Panc1 (cell line): ENCODE measurements around the gene BMP2K.

Experiments used
- POLR2AphosphoS5 ChIP-seq: IDR thresholded peaks from 2 replicates; pipeline ENCODE4 v1.6.1; 2012; ENCODE audit warnings: mild to moderate bottlenecking, low read depth, low read length, moderate library complexity
- REST ChIP-seq, 2 experiments: IDR thresholded peaks; 2 replicates each; pipeline ENCODE4 v1.6.1; 2011 to 2012; ENCODE audit warnings: low read depth in 2 of 2, control low read depth in 1 of 2, low read length in 1 of 2, mild to moderate bottlenecking in 1 of 2, moderate library complexity in 1 of 2; ENCODE audit not compliant: insufficient read depth in 1 of 2
- SIN3A ChIP-seq: IDR thresholded peaks from 2 replicates; pipeline ENCODE4 v1.6.1; 2012; ENCODE audit warnings: low read depth, mild to moderate bottlenecking, low read length, moderate library complexity, borderline replicate concordance; ENCODE audit not compliant: insufficient read depth
- TCF7L2 ChIP-seq: IDR thresholded peaks from 2 replicates; pipeline ENCODE4 v1.6.1; 2011; ENCODE audit warnings: mild to moderate bottlenecking, low read depth, low read length, inconsistent platforms
- TF ChIP-seq, protein P1 (sequence below): fragments of 450-650 bp; IDR thresholded peaks from 2 replicates; pipeline ENCODE4 v1.5.1; 2017; ENCODE audit warnings: mild to moderate bottlenecking

DNA sequence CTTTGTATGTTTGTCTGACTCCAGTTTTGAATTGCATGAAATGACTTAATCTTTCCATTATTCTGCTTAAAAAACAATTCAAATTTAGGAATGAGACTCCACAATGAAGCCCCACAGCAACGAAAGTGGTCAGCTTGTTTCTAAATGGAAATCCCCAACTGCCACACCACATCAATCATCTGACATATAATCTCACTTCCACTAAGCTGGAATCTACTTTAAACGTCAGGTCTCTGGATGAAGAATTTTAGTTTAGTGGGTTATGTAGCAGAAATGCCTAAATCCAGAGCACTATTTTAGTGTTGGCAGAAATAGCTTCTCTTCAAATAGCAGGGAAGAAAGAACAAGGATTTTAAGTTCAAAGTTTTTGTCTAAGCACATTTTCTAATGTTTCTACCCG lies 1.7 kb upstream of the BMP2K start:
- TF ChIP-seq, protein P1, sequence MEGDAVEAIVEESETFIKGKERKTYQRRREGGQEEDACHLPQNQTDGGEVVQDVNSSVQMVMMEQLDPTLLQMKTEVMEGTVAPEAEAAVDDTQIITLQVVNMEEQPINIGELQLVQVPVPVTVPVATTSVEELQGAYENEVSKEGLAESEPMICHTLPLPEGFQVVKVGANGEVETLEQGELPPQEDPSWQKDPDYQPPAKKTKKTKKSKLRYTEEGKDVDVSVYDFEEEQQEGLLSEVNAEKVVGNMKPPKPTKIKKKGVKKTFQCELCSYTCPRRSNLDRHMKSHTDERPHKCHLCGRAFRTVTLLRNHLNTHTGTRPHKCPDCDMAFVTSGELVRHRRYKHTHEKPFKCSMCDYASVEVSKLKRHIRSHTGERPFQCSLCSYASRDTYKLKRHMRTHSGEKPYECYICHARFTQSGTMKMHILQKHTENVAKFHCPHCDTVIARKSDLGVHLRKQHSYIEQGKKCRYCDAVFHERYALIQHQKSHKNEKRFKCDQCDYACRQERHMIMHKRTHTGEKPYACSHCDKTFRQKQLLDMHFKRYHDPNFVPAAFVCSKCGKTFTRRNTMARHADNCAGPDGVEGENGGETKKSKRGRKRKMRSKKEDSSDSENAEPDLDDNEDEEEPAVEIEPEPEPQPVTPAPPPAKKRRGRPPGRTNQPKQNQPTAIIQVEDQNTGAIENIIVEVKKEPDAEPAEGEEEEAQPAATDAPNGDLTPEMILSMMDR: no peak
- no peak for TF ChIP-seq REST (IDR thresholded peaks at IDR 0.05; ENCODE audit: insufficient read depth in 1 of 2, low read depth in 2 of 2, low read length in 1 of 2)
- TF ChIP-seq POLR2AphosphoS5: no peak
- TF ChIP-seq TCF7L2: no peak
- TF ChIP-seq SIN3A: no peak
